Right forelimb (tissue), 1 donor: ENCODE data around the gene PKD1L1.
"Not testable (repeated sequence)": the region's sequence is repeated elsewhere in the genome, so short reads cannot be mapped to it uniquely, and the experiment has no call there.

Experiments used
- DNase-seq: peaks from one replicate; pipeline ENCODE4 v3.0.0-alpha.2; 2018

The PKD1L1 gene

GRCh38 chr7:47937711-47938573, 10.3 kb downstream of the PKD1L1 start:
- DNase-seq: no peak

GRCh38 chr7:47937065-47937687, 11.1 kb downstream of the PKD1L1 start:
- no peak for DNase-seq

DNA sequence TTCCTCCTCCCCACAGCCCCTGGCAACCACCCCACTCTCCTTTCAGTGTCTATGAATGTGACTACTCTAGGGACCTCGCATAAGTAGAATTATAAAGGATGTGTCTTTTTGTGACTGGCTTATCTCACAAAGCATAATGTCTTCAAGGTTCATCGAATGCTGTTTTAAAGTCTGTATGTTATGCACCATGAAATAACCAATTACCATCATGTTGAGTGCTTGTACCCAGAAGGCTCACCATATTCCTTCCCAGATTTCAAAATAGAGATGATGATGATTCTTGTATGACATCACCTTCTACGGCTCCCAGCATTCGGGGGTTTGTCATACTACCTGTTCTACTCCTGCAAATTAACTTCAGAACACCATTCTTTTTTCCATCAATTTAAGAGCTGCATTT, 11.9 kb downstream of the PKD1L1 start:
- DNase-seq: no peak

DNA sequence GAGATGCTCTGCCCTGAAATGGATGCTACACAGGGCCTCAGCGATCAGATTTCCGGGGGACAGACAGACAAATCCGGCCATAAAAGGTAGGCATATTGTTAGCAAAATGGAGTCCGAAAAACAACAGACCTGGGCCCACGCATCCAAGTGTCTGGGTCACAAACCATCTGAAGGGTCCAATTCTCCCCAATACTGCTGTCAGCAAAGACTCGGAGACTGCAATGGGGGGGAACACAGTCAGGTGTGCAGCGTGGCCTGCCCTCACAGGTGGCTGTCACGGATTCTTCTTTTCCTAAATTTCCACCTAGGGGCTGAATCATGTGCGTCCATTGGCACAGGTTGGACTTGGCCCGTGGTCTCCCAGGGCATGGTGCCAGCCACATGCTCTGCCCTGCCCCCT, 12.9 kb downstream of the PKD1L1 start:
- DNase-seq: no peak

DNA sequence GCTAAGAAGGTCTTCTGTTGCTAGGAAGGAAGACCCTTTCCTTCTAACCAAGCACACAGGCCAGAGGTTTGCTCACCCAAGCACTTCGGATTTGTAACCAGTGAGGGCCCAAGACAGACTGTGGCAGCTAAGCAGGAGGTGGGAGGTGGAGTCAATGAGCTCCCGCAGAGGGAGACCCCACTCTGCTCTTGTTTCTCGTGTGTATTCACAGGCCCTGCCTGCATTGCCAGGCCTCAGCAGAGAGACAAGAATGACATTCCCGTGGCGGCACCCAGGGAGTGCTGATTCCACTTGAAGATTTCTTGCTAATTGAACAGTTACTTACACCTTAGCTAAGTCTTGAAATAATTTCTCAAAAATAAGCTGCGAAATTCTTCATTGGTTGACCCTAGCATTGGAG, 13.4 kb downstream of the PKD1L1 start:
- DNase-seq: no peak

GRCh38 chr7:47933215-47933614, 15.1 kb downstream of the PKD1L1 start:
- DNase-seq: no peak

GRCh38 chr7:47932466-47933037, 15.7 kb downstream of the PKD1L1 start:
- DNase-seq: no peak

GRCh38 chr7:47932016-47932415, 16.2 kb downstream of the PKD1L1 start:
- DNase-seq: no peak

GRCh38 chr7:47931005-47932004, 17.0 kb downstream of the PKD1L1 start:
- no peak for DNase-seq

- DNase-seq: no peak
Measured at GRCh38 chr7:47924266-47924665, 24.0 kb downstream of the PKD1L1 start.

- not testable (repeated sequence) for DNase-seq
Measured at GRCh38 chr7:47923081-47923875, 25.0 kb downstream of the PKD1L1 start.

DNA sequence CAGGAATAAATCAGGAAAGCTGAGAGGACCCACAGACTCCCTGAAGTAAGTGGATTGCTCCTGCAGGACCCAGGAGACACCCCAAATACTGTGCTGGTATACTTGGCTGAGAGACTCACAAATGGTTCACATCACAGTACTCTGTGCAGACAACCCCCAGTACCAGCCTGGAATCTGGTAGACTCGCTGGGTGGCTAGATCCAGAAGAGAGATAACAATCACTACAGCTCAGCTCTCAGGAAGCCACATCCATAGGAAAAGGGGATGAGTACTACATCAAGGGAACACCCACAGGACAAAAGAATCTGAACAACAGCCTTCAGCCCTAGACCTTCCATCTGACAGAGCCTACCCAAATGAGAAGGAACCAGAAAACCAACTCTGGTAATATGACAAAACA, 31.8 kb downstream of the PKD1L1 start:
- DNase-seq: not testable (repeated sequence)

DNA sequence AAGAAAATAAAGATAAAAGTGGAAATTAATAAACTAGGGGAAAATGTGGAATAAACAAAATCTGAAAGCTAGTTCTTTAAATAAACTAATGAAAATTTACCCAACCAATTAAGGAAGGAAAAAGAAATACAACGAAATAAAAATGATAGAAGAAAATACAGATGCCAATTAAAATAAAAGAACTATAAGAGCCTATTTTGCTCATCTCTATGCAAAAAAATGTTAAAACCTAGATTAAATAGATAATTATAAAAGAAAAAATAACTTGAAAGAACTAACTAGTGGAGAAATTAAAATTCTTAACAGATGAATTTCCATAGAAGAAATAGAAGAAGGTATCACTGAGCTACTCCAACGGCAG, 32.7 kb downstream of the PKD1L1 start:
- DNase-seq: no peak

- DNase-seq: no peak
Measured at GRCh38 chr7:47914717-47915615, 33.3 kb downstream of the PKD1L1 start.

- no peak for DNase-seq
Measured at GRCh38 chr7:47912332-47912731, 35.9 kb downstream of the PKD1L1 start.

- DNase-seq: no peak
Measured at GRCh38 chr7:47908720-47909119, 39.5 kb downstream of the PKD1L1 start.

GRCh38 chr7:47907981-47908616, 40.2 kb downstream of the PKD1L1 start:
- no peak for DNase-seq

DNA sequence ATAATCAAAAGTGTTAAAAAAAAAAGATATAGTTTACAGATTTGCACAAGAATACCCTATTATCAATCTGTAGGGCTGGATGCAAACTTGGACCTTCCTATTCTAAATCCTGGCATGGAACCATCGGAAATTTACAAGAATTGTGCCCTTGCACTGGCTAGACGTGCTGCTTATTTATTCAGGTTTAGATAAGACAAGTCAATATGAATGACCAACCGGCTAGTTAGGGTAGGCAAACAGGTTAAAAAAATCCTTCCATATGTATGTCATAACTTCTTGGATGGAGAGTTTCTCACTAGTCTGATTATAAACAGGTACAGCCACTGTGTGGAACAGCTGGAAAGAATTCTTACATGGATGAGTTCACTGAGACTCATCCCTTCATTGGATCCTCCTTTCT, 41.4 kb downstream of the PKD1L1 start:
- DNase-seq: no peak

DNA sequence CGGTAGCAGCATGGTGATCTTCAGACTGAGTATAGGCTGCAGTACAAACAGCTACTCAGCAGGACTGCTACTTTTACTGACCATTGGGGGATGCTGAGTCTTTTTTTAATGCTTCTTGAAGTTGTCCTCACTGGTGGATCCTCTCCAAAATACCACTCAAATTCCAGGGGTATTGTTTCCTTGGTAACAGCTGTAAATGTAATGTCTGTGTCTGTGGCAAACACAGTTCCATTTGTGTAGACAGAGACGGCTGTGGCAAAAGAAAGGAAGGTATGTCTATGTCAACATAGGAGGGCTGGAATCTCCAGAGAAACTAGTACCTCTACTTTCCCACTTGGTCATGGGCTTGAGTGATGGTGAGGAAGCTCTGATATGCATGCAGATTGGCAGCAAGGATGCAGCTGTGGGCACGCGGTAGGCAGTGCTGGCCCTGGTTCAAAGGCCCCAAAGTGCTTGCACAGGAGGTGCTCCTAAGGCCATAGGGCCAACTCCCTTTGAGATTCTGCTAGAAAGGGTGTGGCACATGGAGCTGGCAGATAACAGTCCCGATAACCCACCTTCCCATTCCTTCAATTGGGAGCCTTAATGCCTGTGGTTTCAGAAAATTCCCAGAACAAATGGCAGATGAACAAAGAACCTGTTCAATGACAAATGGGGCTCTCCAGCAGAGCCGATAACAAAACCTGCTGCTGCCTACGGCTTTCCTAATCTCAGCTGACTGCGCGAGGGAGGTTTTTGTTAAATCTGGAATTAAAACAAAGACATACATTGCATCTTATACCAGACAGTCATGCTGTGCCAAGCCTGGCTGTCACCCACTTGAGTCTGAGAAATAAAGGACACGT, 43.0 kb downstream of the PKD1L1 start:
- DNase-seq: no peak
